GM12892 (cell line): ENCODE results near the gene TYW1.
"Not testable (repeated sequence)": the region's sequence is repeated elsewhere in the genome, so short reads cannot be mapped to it uniquely, and the experiment has no call there.

Source experiments
- POLR2A ChIP-seq: IDR thresholded peaks from 2 replicates; pipeline ENCODE4 v1.6.1; 2011; ENCODE audit warnings: low read depth, low read length, control low read depth
- POLR2AphosphoS5 ChIP-seq: IDR thresholded peaks from 2 replicates; pipeline ENCODE4 v1.6.1; 2011; ENCODE audit warnings: low read depth, low read length, control low read depth
- TAF1 ChIP-seq: IDR thresholded peaks from 2 replicates; pipeline ENCODE4 v1.6.1; 2011; ENCODE audit warnings: low read depth, mild to moderate bottlenecking, control low read depth, low read length, borderline replicate concordance

- not testable (repeated sequence) for TF ChIP-seq POLR2A, POLR2AphosphoS5, TAF1
Measured at GRCh38 chr7:67230029-67230428, 233.4 kb downstream of the TYW1 start.
